A549 (cell line): Measurements from ENCODE around the gene B9D2.

Experiments used
- FOSL2 ChIP-seq, 2 experiments: fragments of 450-650 bp in 1 of 2; fragments of >200 bp in 1 of 2; sonication (Bioruptor Twin) in 1 of 2; formaldehyde crosslinking; IDR thresholded peaks; 2 replicates each; pipeline versions ENCODE4 v1.5.0 to v1.6.1; 2016 to 2020; ENCODE audit warnings: mild to moderate bottlenecking in 1 of 2, moderate library complexity in 1 of 2
- MAZ ChIP-seq: fragments of 150-350 bp; IDR thresholded peaks from 2 replicates; pipeline ENCODE4 v1.6.1; 2014; ENCODE audit warnings: antibody characterized with exemption, low read depth, low read length, borderline replicate concordance
- SMC3 ChIP-seq: fragments of >200 bp; sonication (Bioruptor Twin); formaldehyde crosslinking; IDR thresholded peaks from 3 replicates; pipeline ENCODE4 v1.6.1; 2018; ENCODE audit warnings: inconsistent platforms
- TF ChIP-seq, protein P1 (sequence below): fragments of >200 bp; sonication (Bioruptor Twin); formaldehyde crosslinking; IDR thresholded peaks from 3 replicates; pipeline ENCODE4 v1.5.1; 2016

DNA sequence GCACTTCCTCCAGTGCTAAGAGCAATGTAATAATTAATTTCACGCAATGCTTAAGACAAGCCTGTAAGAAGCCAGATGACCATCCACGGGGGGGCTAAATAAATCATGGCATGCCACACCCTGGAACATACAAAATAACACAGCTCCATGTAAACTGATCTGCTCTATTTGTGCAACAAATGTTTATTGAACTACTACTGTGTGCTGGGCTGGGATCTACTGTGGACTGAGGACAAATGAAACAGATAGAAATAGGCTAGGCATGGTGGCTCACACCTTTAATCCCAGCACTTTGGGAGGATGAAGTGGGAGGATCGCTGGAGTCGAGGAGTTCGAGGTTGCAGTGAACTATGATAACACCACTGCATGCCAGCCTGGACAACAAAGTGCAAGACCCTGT lies 31.5 kb downstream of the B9D2 start:
- TF ChIP-seq FOSL2 (IDR thresholded peaks at IDR 0.05) (no peak), FOSL2 (CRISPR knock-in tag; IDR thresholded peaks at IDR 0.05) (no peak), SMC3 (no peak), MAZ (no peak)
- TF ChIP-seq, protein P1, sequence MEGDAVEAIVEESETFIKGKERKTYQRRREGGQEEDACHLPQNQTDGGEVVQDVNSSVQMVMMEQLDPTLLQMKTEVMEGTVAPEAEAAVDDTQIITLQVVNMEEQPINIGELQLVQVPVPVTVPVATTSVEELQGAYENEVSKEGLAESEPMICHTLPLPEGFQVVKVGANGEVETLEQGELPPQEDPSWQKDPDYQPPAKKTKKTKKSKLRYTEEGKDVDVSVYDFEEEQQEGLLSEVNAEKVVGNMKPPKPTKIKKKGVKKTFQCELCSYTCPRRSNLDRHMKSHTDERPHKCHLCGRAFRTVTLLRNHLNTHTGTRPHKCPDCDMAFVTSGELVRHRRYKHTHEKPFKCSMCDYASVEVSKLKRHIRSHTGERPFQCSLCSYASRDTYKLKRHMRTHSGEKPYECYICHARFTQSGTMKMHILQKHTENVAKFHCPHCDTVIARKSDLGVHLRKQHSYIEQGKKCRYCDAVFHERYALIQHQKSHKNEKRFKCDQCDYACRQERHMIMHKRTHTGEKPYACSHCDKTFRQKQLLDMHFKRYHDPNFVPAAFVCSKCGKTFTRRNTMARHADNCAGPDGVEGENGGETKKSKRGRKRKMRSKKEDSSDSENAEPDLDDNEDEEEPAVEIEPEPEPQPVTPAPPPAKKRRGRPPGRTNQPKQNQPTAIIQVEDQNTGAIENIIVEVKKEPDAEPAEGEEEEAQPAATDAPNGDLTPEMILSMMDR: no peak
